ENCODE results near the gene FRS3.

DNA sequence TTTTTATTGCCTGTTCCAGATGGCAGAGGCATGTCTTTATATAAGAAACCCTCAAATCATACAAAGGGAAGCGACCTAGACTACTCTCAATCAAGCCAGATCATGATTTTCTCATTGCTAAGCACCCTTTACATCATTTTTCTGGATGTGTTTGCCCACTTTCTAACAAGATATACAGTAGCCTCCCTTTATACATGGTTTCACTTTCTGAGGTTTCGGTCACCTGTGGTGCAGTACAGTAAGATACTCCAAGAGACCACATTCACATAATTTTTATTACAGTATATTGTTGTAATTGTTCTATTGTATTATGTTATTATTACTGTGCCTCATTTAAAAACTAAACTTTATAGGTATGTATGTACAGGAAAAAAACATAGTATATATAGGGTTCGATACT lies 31.4 kb upstream of the FRS3 start:
- TF ChIP-seq CTCF (IDR thresholded peaks at IDR 0.05; ENCODE audit: insufficient read depth, low read length, poor library complexity, severe bottlenecking) (no peak), EZH2phosphoT487 (conservative IDR thresholded peaks at IDR 0.05; ENCODE audit: low read length) (no peak)
